ENCODE data around the gene ROGDI. TPM values are rescaled to one million over a fixed set of nuclear protein-coding genes. Genes with fewer than 3 reads are reported as not detected.

The ROGDI gene
- total and polyA plus RNA-seq, 3 donors from 2014 or later = 27.3 to 37.0 (median 30.0) TPM

DNA sequence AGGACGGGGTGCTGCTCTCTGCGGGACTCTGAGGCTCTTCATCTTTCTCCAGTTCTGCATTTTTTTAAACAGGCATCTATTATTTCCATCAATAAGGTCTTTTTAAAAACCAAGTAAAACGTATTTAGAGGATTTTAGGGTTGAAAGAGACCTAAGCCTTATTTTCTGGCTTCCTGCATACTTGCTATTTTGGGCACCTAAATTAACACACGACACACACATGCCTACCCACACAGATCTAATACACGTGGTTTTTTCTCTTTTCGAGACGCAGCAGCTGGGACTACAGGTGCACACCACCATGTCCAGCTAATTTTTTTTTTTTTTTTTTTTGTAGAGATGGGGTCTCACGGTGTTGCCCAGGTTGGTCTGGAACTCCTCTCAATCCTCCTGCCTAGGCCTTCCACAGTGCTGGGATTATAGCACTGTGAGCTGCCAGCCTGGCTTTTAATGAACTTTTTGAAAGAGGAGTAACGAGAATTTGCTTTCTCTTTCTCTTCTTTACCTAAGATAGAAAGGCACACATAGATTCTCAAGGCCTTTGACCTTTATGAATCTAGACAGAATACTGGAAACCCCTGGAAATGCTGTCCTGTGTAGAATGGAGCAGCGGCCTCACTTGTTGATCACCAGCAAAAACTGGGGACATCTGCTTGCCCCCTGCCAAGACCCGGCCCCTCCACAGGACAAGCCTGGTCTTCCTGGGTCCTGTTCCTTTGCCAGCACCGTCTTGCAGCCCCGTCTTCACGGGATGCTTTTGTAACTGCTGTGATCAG, 54.3 kb downstream of the ROGDI start:
- peak overlapping the region in 1 of 2 donors; percentile 9 for H3K27ac ChIP-seq
- WGBS, 2 donors = 67 to 72% methylated on average over 14 of the region's 14 CpGs
- H3K36me3 ChIP-seq (ENCODE audit: low read depth, missing control alignments) = no peaks in the 10 kb centered on the region
- H3K4me3 ChIP-seq = no peak overlapping the region
- no peaks in the 10 kb centered on the region for H3K9me3 ChIP-seq
- peaks cover 16% of the 10 kb centered on the region for H3K4me1 ChIP-seq
- TF ChIP-seq POLR2A (IDR thresholded peaks at IDR 0.05) = no peak
- TF ChIP-seq, protein P1, sequence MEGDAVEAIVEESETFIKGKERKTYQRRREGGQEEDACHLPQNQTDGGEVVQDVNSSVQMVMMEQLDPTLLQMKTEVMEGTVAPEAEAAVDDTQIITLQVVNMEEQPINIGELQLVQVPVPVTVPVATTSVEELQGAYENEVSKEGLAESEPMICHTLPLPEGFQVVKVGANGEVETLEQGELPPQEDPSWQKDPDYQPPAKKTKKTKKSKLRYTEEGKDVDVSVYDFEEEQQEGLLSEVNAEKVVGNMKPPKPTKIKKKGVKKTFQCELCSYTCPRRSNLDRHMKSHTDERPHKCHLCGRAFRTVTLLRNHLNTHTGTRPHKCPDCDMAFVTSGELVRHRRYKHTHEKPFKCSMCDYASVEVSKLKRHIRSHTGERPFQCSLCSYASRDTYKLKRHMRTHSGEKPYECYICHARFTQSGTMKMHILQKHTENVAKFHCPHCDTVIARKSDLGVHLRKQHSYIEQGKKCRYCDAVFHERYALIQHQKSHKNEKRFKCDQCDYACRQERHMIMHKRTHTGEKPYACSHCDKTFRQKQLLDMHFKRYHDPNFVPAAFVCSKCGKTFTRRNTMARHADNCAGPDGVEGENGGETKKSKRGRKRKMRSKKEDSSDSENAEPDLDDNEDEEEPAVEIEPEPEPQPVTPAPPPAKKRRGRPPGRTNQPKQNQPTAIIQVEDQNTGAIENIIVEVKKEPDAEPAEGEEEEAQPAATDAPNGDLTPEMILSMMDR (IDR thresholded peaks at IDR 0.05) = no peak
- DNase-seq = no peak
- H3K27me3 ChIP-seq = no peaks in the 10 kb centered on the region
- intact Hi-C loops (cut with DNase I; ENCODE audit: low total_unique reads) = no loop called here

DNA sequence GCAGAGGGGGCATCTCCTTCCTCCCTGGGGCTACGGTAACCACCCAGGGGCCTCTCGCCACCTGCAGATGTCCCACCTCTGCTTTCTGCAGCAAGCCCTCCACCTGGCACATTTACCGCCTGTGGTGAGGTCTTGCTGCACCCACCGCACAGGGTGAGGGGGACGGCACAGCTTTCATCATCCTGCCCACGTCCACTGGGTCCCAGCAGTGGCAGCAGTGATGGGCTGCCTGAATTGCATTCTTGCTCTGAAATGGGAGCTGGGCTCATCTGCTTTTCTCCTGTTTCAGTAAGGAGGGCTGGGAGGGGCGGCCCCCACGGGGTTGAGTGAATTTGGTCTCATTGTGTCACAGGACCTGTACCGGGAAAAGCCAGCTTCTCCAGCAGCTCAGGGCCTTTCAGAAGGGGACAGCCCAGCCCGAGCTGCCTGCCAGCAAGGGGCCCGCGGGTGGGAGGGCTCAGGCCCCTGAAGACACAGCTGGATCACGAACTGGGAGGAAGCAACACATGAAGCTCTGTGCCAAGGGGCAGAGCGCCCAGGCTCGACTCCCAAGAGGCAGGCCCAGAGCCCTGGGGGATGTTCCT, 55.4 kb downstream of the ROGDI start:
- peaks cover 18% of the 10 kb centered on the region for H3K4me1 ChIP-seq
- H3K4me3 ChIP-seq = no peak overlapping the region
- H3K27ac ChIP-seq = peak overlapping the region; percentile 9 to 15
- no peak for TF ChIP-seq POLR2A (IDR thresholded peaks at IDR 0.05)
- TF ChIP-seq, protein P1 (IDR thresholded peaks at IDR 0.05) = no peak
- 48 to 53% methylated on average over 3 to 15 of the region's 15 CpGs for WGBS, 2 donors
- intact Hi-C loops (cut with DNase I; ENCODE audit: low total_unique reads) = no loop called here
- no peaks in the 10 kb centered on the region for H3K27me3 ChIP-seq
- H3K9me3 ChIP-seq = no peaks in the 10 kb centered on the region
- peak; percentile 52 for DNase-seq
- H3K36me3 ChIP-seq (ENCODE audit: low read depth, missing control alignments) = no peaks in the 10 kb centered on the region

Small RNAs within 50 kb of the gene (small RNA-seq; reads per million reads assigned to genes)
- gene RF00017 = 0 reads per million in 2 donors

Other genes starting within 250 kb of the ROGDI start
- 10 to 100 TPM; 10.3 to 15.1 TPM for gene C16orf96, start 246.3 kb downstream of the ROGDI start, total RNA-seq
- 19.8 TPM for gene C16orf96, start 246.3 kb downstream of the ROGDI start, polyA plus RNA-seq (ENCODE audit: insufficient read depth, low read depth, low replicate concordance)
- gene UBALD1, start 187.7 kb downstream of the ROGDI start, total RNA-seq = 10 to 100 TPM; 15.9 to 25.0 TPM
- 33.3 TPM for gene UBALD1, start 187.7 kb downstream of the ROGDI start, polyA plus RNA-seq (ENCODE audit: insufficient read depth, low read depth, low replicate concordance)
- 10 to 100 TPM; 89.7 to 91.1 TPM for gene MGRN1, start 177.8 kb downstream of the ROGDI start, total RNA-seq
- gene MGRN1, start 177.8 kb downstream of the ROGDI start, polyA plus RNA-seq (ENCODE audit: insufficient read depth, low read depth, low replicate concordance) = 34.7 TPM
- gene NUDT16L1, start 109.1 kb downstream of the ROGDI start, total RNA-seq = 10 to 100 TPM; 33.6 to 48.6 TPM
- 34.3 TPM for gene NUDT16L1, start 109.1 kb downstream of the ROGDI start, polyA plus RNA-seq (ENCODE audit: insufficient read depth, low read depth, low replicate concordance)
- gene ANKS3, start 68.4 kb downstream of the ROGDI start, total RNA-seq = 10 to 100 TPM; 40.4 to 40.6 TPM
- gene ANKS3, start 68.4 kb downstream of the ROGDI start, polyA plus RNA-seq (ENCODE audit: insufficient read depth, low read depth, low replicate concordance) = 18.6 TPM
- gene DNAAF8, start 68.1 kb downstream of the ROGDI start, total RNA-seq = 10 to 100 TPM; 61.6 to 70.0 TPM
- gene DNAAF8, start 68.1 kb downstream of the ROGDI start, polyA plus RNA-seq (ENCODE audit: insufficient read depth, low read depth, low replicate concordance) = 238 TPM
- gene ZNF500, start 35.5 kb downstream of the ROGDI start, total RNA-seq = 10 to 100 TPM; 24.3 to 24.9 TPM
- gene ZNF500, start 35.5 kb downstream of the ROGDI start, polyA plus RNA-seq (ENCODE audit: insufficient read depth, low read depth, low replicate concordance) = 12.5 TPM
- gene SEPTIN12, start 14.3 kb downstream of the ROGDI start, total RNA-seq = 10 to 100 TPM; 61.0 to 68.1 TPM
- 310 TPM for gene SEPTIN12, start 14.3 kb downstream of the ROGDI start, polyA plus RNA-seq (ENCODE audit: insufficient read depth, low read depth, low replicate concordance)
- 1 to 10 TPM; 6.1 to 9.8 TPM for gene SMIM22, start 7.3 kb downstream of the ROGDI start, total RNA-seq
- 41.3 TPM for gene SMIM22, start 7.3 kb downstream of the ROGDI start, polyA plus RNA-seq (ENCODE audit: insufficient read depth, low read depth, low replicate concordance)
- gene GLYR1, start 44.7 kb upstream of the ROGDI start, total RNA-seq = 10 to 100 TPM; 70.5 to 83.5 TPM
- 66.6 TPM for gene GLYR1, start 44.7 kb upstream of the ROGDI start, polyA plus RNA-seq (ENCODE audit: insufficient read depth, low read depth, low replicate concordance)
- 100 to 1,000 TPM in 1 of 2 donors, 10 to 100 TPM in 1; 88.1 to 115 TPM for gene UBN1, start 44.8 kb upstream of the ROGDI start, total RNA-seq
- 98.2 TPM for gene UBN1, start 44.8 kb upstream of the ROGDI start, polyA plus RNA-seq (ENCODE audit: insufficient read depth, low read depth, low replicate concordance)
- 1 to 10 TPM; 5.4 to 6.1 TPM for gene PPL, start 134.5 kb upstream of the ROGDI start, total RNA-seq
- 6.8 TPM for gene PPL, start 134.5 kb upstream of the ROGDI start, polyA plus RNA-seq (ENCODE audit: insufficient read depth, low read depth, low replicate concordance)
- gene SEC14L5, start 155.7 kb upstream of the ROGDI start, total RNA-seq = 1 to 10 TPM; 1.2 to 2.9 TPM
- 0.73 TPM for gene SEC14L5, start 155.7 kb upstream of the ROGDI start, polyA plus RNA-seq (ENCODE audit: insufficient read depth, low read depth, low replicate concordance)
- gene NAGPA, start 231.3 kb upstream of the ROGDI start, total RNA-seq = 10 to 100 TPM; 38.7 to 39.0 TPM
- gene NAGPA, start 231.3 kb upstream of the ROGDI start, polyA plus RNA-seq (ENCODE audit: insufficient read depth, low read depth, low replicate concordance) = 11.4 TPM